Neuronal stem cell (in vitro differentiated cells): ENCODE results near the gene GADD45A.

Experiments used
- DNase-seq: peaks from one replicate; pipeline ENCODE4 v3.0.0-alpha.2; 2013; ENCODE audit warnings: low spot score
- H2AFZ ChIP-seq: one replicate; pipeline ENCODE4 v1.6.1; 2013; ENCODE audit warnings: mild to moderate bottlenecking, low read length, inconsistent platforms
- H2AK5ac ChIP-seq: 2 replicates; pipeline ENCODE4 v1.6.1; 2013; ENCODE audit warnings: low read depth, mild to moderate bottlenecking, inconsistent platforms, low read length, moderate library complexity, mixed read lengths
- H2BK120ac ChIP-seq: 2 replicates; pipeline ENCODE4 v1.6.1; 2013; ENCODE audit warnings: low read depth, mild to moderate bottlenecking, inconsistent platforms, low read length, moderate library complexity, mixed read lengths
- H2BK12ac ChIP-seq: one replicate; pipeline ENCODE4 v1.6.1; 2013; ENCODE audit warnings: low read length, inconsistent platforms
- H2BK15ac ChIP-seq: 2 replicates; pipeline ENCODE4 v1.6.1; 2013; ENCODE audit warnings: mild to moderate bottlenecking, low read length, inconsistent platforms, mixed read lengths
- H2BK5ac ChIP-seq: one replicate; pipeline ENCODE4 v1.6.1; 2013; ENCODE audit warnings: inconsistent platforms, mild to moderate bottlenecking, low read length, moderate library complexity
- H3K14ac ChIP-seq: one replicate; pipeline ENCODE4 v1.6.1; 2013; ENCODE audit warnings: low read length, inconsistent platforms
- H3K18ac ChIP-seq: 2 replicates; pipeline ENCODE4 v1.6.1; 2013; ENCODE audit warnings: low read length, inconsistent platforms
- H3K23ac ChIP-seq: 2 replicates; pipeline ENCODE4 v1.6.1; 2013; ENCODE audit warnings: low read depth, mild to moderate bottlenecking, mixed read lengths, low read length, inconsistent platforms; ENCODE audit not compliant: poor library complexity
- H3K27ac ChIP-seq: replicated peaks from 3 replicates; pipeline ENCODE4 v1.5.1; 2013; ENCODE audit warnings: low read length, inconsistent platforms
- H3K27me3 ChIP-seq, 3 experiments: 2 replicates each; pipeline ENCODE4 v1.6.1; 2013; ENCODE audit warnings: low read length in 3 of 3, mild to moderate bottlenecking in 2 of 3, inconsistent platforms in 1 of 3, low read depth in 1 of 3, mixed read lengths in 1 of 3, moderate library complexity in 1 of 3; ENCODE audit not compliant: control insufficient read depth in 3 of 3, insufficient read depth in 3 of 3
- H3K36me3 ChIP-seq, 2 donors: replicated peaks in 1 of 2; 2 replicates each; pipeline ENCODE4 v1.6.1; 2013; ENCODE audit warnings: low read length in 2 of 2; ENCODE audit not compliant: control insufficient read depth in 2 of 2, insufficient read depth in 2 of 2
- H3K4ac ChIP-seq: 2 replicates; pipeline ENCODE4 v1.6.1; 2013; ENCODE audit warnings: inconsistent platforms, mild to moderate bottlenecking, low read length, moderate library complexity
- H3K4me1 ChIP-seq, 2 donors: 1 replicate in 1 of 2; 2 replicates in 1 of 2; pipeline ENCODE4 v1.6.1; 2013; ENCODE audit warnings: low read length in 2 of 2, low read depth in 1 of 2; ENCODE audit not compliant: control insufficient read depth in 2 of 2, insufficient read depth in 1 of 2
- H3K4me2 ChIP-seq: one replicate; pipeline ENCODE4 v1.6.1; 2013; ENCODE audit warnings: mild to moderate bottlenecking, low read length, inconsistent platforms; ENCODE audit not compliant: insufficient read depth, poor library complexity, severe bottlenecking
- H3K4me3 ChIP-seq, 2 donors: 2 replicates each; pipeline ENCODE4 v1.5.1; 2013; ENCODE audit warnings: low read length in 2 of 2, mild to moderate bottlenecking in 2 of 2, inconsistent platforms in 1 of 2, moderate library complexity in 1 of 2
- H3K79me1 ChIP-seq: one replicate; pipeline ENCODE4 v1.6.1; 2013; ENCODE audit warnings: low read depth, mild to moderate bottlenecking, inconsistent platforms, low read length, moderate library complexity
- H3K9ac ChIP-seq: one replicate; pipeline ENCODE4 v1.6.1; 2013; ENCODE audit warnings: mild to moderate bottlenecking, low read depth, low read length, inconsistent platforms; ENCODE audit not compliant: poor library complexity
- H3K9me3 ChIP-seq, 2 donors: replicated peaks in 1 of 2; 2 replicates each; pipeline versions ENCODE3 to v1.6.1; 2013; ENCODE audit warnings: low read length in 2 of 2, mild to moderate bottlenecking in 2 of 2, inconsistent platforms in 1 of 2, low read depth in 1 of 2, mixed read lengths in 1 of 2, moderate library complexity in 1 of 2; ENCODE audit not compliant: control insufficient read depth in 2 of 2, insufficient read depth in 1 of 2
- H4K8ac ChIP-seq: one replicate; pipeline ENCODE4 v1.6.1; 2013; ENCODE audit warnings: low read depth, mild to moderate bottlenecking, inconsistent platforms, low read length, moderate library complexity
- H4K91ac ChIP-seq: one replicate; pipeline ENCODE4 v1.6.1; 2013; ENCODE audit warnings: low read length, low read depth, mild to moderate bottlenecking, inconsistent platforms; ENCODE audit not compliant: poor library complexity
- WGBS, 2 donors: extraction: QIAGEN DNeasy Blood & Tissue Kit; methylation state at CpG; one replicate each; pipeline ENCODE4 v1.1.7; 2013; ENCODE audit warnings: missing lambda C conversion rate in 2 of 2, mixed read lengths in 1 of 2; ENCODE audit not compliant: insufficient read length in 2 of 2, insufficient replicate concordance in 1 of 2; ENCODE audit errors: extremely low coverage in 2 of 2; 5-methylcytosine and 5-hydroxymethylcytosine counted together

GADD45A gene

GRCh38 chr1:67676946-67677345 lies 8.1 kb upstream of the GADD45A start:
- Histone ChIP-seq H3K27me3 (no peaks in the 10 kb centered on the region), H3K36me3 (no peaks in the 10 kb centered on the region), H3K4me3 (no peak overlapping the region), H3K23ac (no peak overlapping the region), H3K9me3 (no peaks in the 10 kb centered on the region), H3K9ac (no peak overlapping the region), H4K91ac (no peak overlapping the region), H3K79me1 (no peaks in the 10 kb centered on the region), H3K4me1 (peaks cover 2 to 11% of the 10 kb centered on the region in 2 donors), H4K8ac (no peak overlapping the region), H3K4me2 (no peak overlapping the region), H3K4ac (no peak overlapping the region), H2BK120ac (no peak overlapping the region), H2AK5ac (no peak overlapping the region), H2BK12ac (no peak overlapping the region), H2BK15ac (no peak overlapping the region), H3K27ac (no peak overlapping the region), H3K18ac (no peak overlapping the region), H2BK5ac (no peak overlapping the region), H3K14ac (no peak overlapping the region), H2AFZ (no peak overlapping the region)
- WGBS, 2 donors, result no CpG with 5 or more reads among the region's 2 CpGs
- DNase-seq, result no peak

- DNase-seq, result no peak
- H3K18ac ChIP-seq, result no peak overlapping the region
- no CpG with 5 or more reads among the region's 2 CpGs for WGBS, 2 donors
Observed at GRCh38 chr1:67677408-67677807, 7.6 kb upstream of the GADD45A start.

GRCh38 chr1:67677930-67678329 lies 7.1 kb upstream of the GADD45A start:
- Histone ChIP-seq H4K8ac (no peak overlapping the region), H3K9ac (no peak overlapping the region), H3K18ac (no peak overlapping the region), H3K4me3 (no peak overlapping the region), H3K4me1 (peaks cover 2 to 11% of the 10 kb centered on the region in 2 donors), H4K91ac (no peak overlapping the region), H3K4me2 (no peak overlapping the region), H3K9me3 (no peaks in the 10 kb centered on the region), H3K36me3 (no peaks in the 10 kb centered on the region), H3K27me3 (no peaks in the 10 kb centered on the region), H2BK5ac (no peak overlapping the region), H3K79me1 (no peaks in the 10 kb centered on the region), H3K14ac (no peak overlapping the region), H2BK120ac (no peak overlapping the region), H3K23ac (no peak overlapping the region), H3K27ac (no peak overlapping the region), H2AK5ac (no peak overlapping the region), H2BK12ac (no peak overlapping the region), H2AFZ (no peak overlapping the region), H2BK15ac (no peak overlapping the region), H3K4ac (no peak overlapping the region)
- no peak for DNase-seq
- WGBS, 2 donors, result no CpG with 5 or more reads among the region's 2 CpGs

More at GRCh38 chr1:67677408-67677807, 7.6 kb upstream of the GADD45A start:
- H4K91ac ChIP-seq, result no peak overlapping the region
- no peak overlapping the region for H2AK5ac ChIP-seq
- H2BK120ac ChIP-seq, result no peak overlapping the region
- H2BK15ac ChIP-seq, result no peak overlapping the region
- no peak overlapping the region for H3K4ac ChIP-seq
- H2AFZ ChIP-seq, result no peak overlapping the region
- no peak overlapping the region for H2BK12ac ChIP-seq
- H3K4me2 ChIP-seq, result no peak overlapping the region
- H3K27ac ChIP-seq, result no peak overlapping the region
- H3K4me3 ChIP-seq, result no peak overlapping the region
- no peak overlapping the region for H3K23ac ChIP-seq
- no peak overlapping the region for H3K9ac ChIP-seq
- H3K36me3 ChIP-seq, result no peaks in the 10 kb centered on the region
- H3K4me1 ChIP-seq, result peaks cover 2 to 11% of the 10 kb centered on the region in 2 donors
- no peak overlapping the region for H3K14ac ChIP-seq
- H3K9me3 ChIP-seq, result no peaks in the 10 kb centered on the region
- H4K8ac ChIP-seq, result no peak overlapping the region
- no peak overlapping the region for H2BK5ac ChIP-seq
- no peaks in the 10 kb centered on the region for H3K27me3 ChIP-seq
- no peaks in the 10 kb centered on the region for H3K79me1 ChIP-seq

- Histone ChIP-seq H3K27ac (no peak overlapping the region), H3K23ac (no peak overlapping the region), H3K4me1 (peaks cover 4 to 10% of the 10 kb centered on the region in 2 donors), H2BK5ac (no peak overlapping the region), H3K79me1 (no peaks in the 10 kb centered on the region), H2BK12ac (no peak overlapping the region), H3K27me3 (no peaks in the 10 kb centered on the region), H2BK15ac (no peak overlapping the region), H3K4ac (no peak overlapping the region), H3K36me3 (no peaks in the 10 kb centered on the region), H4K8ac (no peak overlapping the region), H4K91ac (no peak overlapping the region), H3K9me3 (no peaks in the 10 kb centered on the region), H2AK5ac (no peak overlapping the region), H3K14ac (no peak overlapping the region), H2BK120ac (no peak overlapping the region), H3K4me3 (no peak overlapping the region), H3K4me2 (no peak overlapping the region), H2AFZ (no peak overlapping the region), H3K9ac (no peak overlapping the region), H3K18ac (no peak overlapping the region)
- DNase-seq, result no peak
Observed at GRCh38 chr1:67679691-67680090, 5.3 kb upstream of the GADD45A start.
